ENCODE measurements around the gene RALGAPA2. TPM values are rescaled to one million over a fixed set of nuclear protein-coding genes. Genes with fewer than 3 reads are reported as not detected.

RALGAPA2 gene
- total and polyA plus RNA-seq, 2 donors (not counting 3 experiments of a cell fraction or from before 2014, with no cell fraction given): 10.0 to 46.8 TPM

DNA sequence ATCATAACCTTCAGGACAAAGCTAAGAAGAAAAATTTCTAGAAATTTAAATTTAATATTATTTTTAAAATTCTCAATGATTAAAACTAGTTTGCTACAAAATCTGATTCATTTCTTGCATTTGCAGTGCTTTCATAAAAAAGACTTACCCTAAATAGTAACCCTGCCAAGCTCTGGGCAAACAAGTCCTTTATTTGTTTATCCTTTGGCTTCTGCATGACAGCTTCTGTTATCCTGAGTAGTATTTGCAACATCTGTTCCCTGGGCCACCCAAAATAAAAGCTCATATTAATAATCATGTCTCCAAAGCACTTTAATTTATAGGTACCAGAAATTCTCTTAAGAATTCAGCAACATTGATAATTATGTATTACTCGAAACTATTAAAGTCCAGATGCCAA is 101.3 kb downstream of the RALGAPA2 start:
- no TSS peak for BruUV-seq (replicated peaks)
- TF ChIP-seq MYC (IDR thresholded peaks at IDR 0.05; ENCODE audit: low read depth, low read length): no peak
- TF ChIP-seq CTCF (IDR thresholded peaks at IDR 0.05; ENCODE audit: extremely low read depth in 1 of 2, insufficient read depth in 1 of 2, low read depth in 1 of 2, low read length in 2 of 2): no peak
- no peak for TF ChIP-seq POLR2A (IDR thresholded peaks at IDR 0.05; ENCODE audit: low read depth, low read length)
- no peak for TF ChIP-seq JUN (IDR thresholded peaks at IDR 0.05; ENCODE audit: borderline replicate concordance, insufficient read depth, insufficient read length, low read depth)
- TF ChIP-seq EZH2 (IDR thresholded peaks at IDR 0.05; ENCODE audit: borderline replicate concordance, low read depth, low read length, severe bottlenecking): no peak
- TF ChIP-seq POLR2AphosphoS5 (IDR thresholded peaks at IDR 0.05; ENCODE audit: insufficient read depth, low read depth, low read length): no peak
- TF ChIP-seq, protein P1, sequence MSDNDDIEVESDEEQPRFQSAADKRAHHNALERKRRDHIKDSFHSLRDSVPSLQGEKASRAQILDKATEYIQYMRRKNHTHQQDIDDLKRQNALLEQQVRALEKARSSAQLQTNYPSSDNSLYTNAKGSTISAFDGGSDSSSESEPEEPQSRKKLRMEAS (IDR thresholded peaks at IDR 0.05; ENCODE audit: insufficient read depth, insufficient read length): no peak
- TF ChIP-seq GATA2 (IDR thresholded peaks at IDR 0.05; ENCODE audit: insufficient read depth, insufficient read length, low read depth, low read length): no peak
- TF ChIP-seq FOS (IDR thresholded peaks at IDR 0.05; ENCODE audit: borderline replicate concordance, insufficient read depth, low read length): no peak

More for the DNA sequence above, 101.3 kb downstream of the RALGAPA2 start:
- no peak overlapping the region for H3K4me3 ChIP-seq (replicated peaks in 1 of 3; ENCODE audit: insufficient read depth in 1 of 3, low read depth in 1 of 3, low read length in 3 of 3)
- no peak overlapping the region for H2AFZ ChIP-seq (ENCODE audit: low read depth, low read length)
- H3K9ac ChIP-seq (replicated peaks; ENCODE audit: extremely low read depth, insufficient read depth, low read length): no peak overlapping the region
- no peaks in the 10 kb centered on the region for H3K4me1 ChIP-seq (ENCODE audit: control insufficient read depth, extremely low read depth, insufficient read depth, low read length)
- FAIRE-seq: no peak
- peaks cover 3% of the 10 kb centered on the region for H3K9me1 ChIP-seq (replicated peaks; ENCODE audit: control insufficient read depth, extremely low read depth, insufficient read depth, low read length)
- no peaks in the 10 kb centered on the region for H3K79me2 ChIP-seq (ENCODE audit: control insufficient read depth, insufficient read depth, low read length)
- H3K36me3 ChIP-seq (ENCODE audit: control insufficient read depth in 2 of 2, extremely low read depth in 1 of 2, insufficient read depth in 2 of 2, low read length in 2 of 2): peaks cover 2 to 7% of the 10 kb centered on the region in 2 experiments
- no peaks in the 10 kb centered on the region for H3K9me3 ChIP-seq (replicated peaks; ENCODE audit: control insufficient read depth, insufficient read depth, low read length)
- H3K4me2 ChIP-seq (ENCODE audit: insufficient read depth, low read length): no peak overlapping the region
- intact Hi-C loops (cut with micrococcal nuclease): no loop called here
- H4K20me1 ChIP-seq (replicated peaks; ENCODE audit: control insufficient read depth, extremely low read depth, insufficient read depth, low read length): no peaks in the 10 kb centered on the region
- DNase-seq (ENCODE audit: low read depth, low spot score): no peak
- no peaks in the 10 kb centered on the region for H3K27me3 ChIP-seq (ENCODE audit: control insufficient read depth in 2 of 2, insufficient read depth in 2 of 2, low read length in 2 of 2)
- dilution Hi-C loops (cut with MboI; ENCODE audit: extremely low pct_ligation_motif_present, low sequenced_read_pairs): no loop called here
- CTCF ChIA-PET: interaction anchor here (0.7 kb wide), 1 partner anchor 17 kb away, joined by 3 read pairs; no protein-coding TSS in a partner anchor
- POLR2A ChIA-PET: no interaction called here
- no peak overlapping the region for H3K27ac ChIP-seq (ENCODE audit: insufficient read depth, low read depth, low read length)

Data from endothelial cell of umbilical vein (primary cell).